Activated T-cell treated with anti-CD3 and anti-CD28 coated beads, Interleukin-2, amount 50 U/mL, for 24 hours (primary cell): ENCODE data around the gene MYLK2.
"Not testable (repeated sequence)": the region's sequence is repeated elsewhere in the genome, so short reads cannot be mapped to it uniquely, and the experiment has no call there.

Experiments used
- DNase-seq: peaks from one replicate; pipeline ENCODE4 v3.0.0-alpha.2; 2020
- H3K27ac Mint-ChIP-seq: 2 replicates; pipeline ENCODE4 v1.8.0; 2020; ENCODE audit warnings: mild to moderate bottlenecking, mixed read lengths
- H3K27me3 Mint-ChIP-seq: 2 replicates; pipeline ENCODE4 v1.8.0; 2020; ENCODE audit warnings: mixed read lengths
- H3K36me3 Mint-ChIP-seq: 2 replicates; pipeline ENCODE4 v1.8.0; 2020; ENCODE audit warnings: low read depth, mixed read lengths
- H3K4me1 Mint-ChIP-seq: 2 replicates; pipeline ENCODE4 v1.8.0; 2020; ENCODE audit warnings: low read depth, mixed read lengths
- H3K4me3 Mint-ChIP-seq: 2 replicates; pipeline ENCODE4 v1.8.0; 2020; ENCODE audit warnings: mild to moderate bottlenecking, moderate library complexity, mixed read lengths
- H3K9me3 Mint-ChIP-seq: 2 replicates; pipeline ENCODE4 v1.8.0; 2020; ENCODE audit warnings: mixed read lengths

The MYLK2 gene

GRCh38 chr20:31808481-31808880, 10.7 kb upstream of the MYLK2 start:
- peaks cover 10% of the 10 kb centered on the region for H3K4me1 Mint-ChIP-seq
- no peak overlapping the region for H3K27ac Mint-ChIP-seq
- no peaks in the 10 kb centered on the region for H3K27me3 Mint-ChIP-seq
- DNase-seq, result no peak
- no peaks in the 10 kb centered on the region for H3K9me3 Mint-ChIP-seq
- H3K4me3 Mint-ChIP-seq, result no peak overlapping the region
- peaks cover 9% of the 10 kb centered on the region for H3K36me3 Mint-ChIP-seq

GRCh38 chr20:31809661-31810060, 9.5 kb upstream of the MYLK2 start:
- H3K36me3 Mint-ChIP-seq, result peaks cover 2% of the 10 kb centered on the region
- H3K9me3 Mint-ChIP-seq, result no peaks in the 10 kb centered on the region
- H3K4me1 Mint-ChIP-seq, result no peaks in the 10 kb centered on the region
- no peak for DNase-seq
- no peak overlapping the region for H3K27ac Mint-ChIP-seq
- no peaks in the 10 kb centered on the region for H3K27me3 Mint-ChIP-seq
- H3K4me3 Mint-ChIP-seq, result no peak overlapping the region

DNA sequence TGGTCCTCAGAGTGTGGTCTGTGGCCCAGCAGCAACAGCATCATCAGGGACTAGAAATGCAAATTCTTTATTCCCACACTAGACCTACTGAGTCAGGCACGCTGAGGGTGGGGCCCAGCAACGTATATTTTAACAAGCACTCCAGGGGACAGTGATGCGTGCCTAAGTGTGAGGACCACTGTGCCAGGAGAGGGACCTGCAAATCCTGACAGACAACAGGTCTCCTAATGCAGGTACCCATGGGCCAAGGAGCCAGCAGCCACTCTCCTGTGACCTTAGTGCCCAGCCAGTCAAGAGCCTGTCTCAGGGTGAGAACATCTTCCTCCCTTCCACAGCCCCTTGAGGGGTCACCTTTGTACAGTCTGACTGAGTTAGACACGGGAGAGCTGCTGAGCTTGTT, 8.0 kb upstream of the MYLK2 start:
- DNase-seq, result no peak
- Mint-ChIP-seq H3K27me3 (no peaks in the 10 kb centered on the region), H3K4me3 (no peak overlapping the region), H3K27ac (no peak overlapping the region), H3K36me3 (no peaks in the 10 kb centered on the region), H3K4me1 (no peaks in the 10 kb centered on the region), H3K9me3 (no peaks in the 10 kb centered on the region)

- Mint-ChIP-seq H3K4me3 (no peak overlapping the region), H3K4me1 (no peaks in the 10 kb centered on the region), H3K36me3 (no peaks in the 10 kb centered on the region), H3K27me3 (no peaks in the 10 kb centered on the region), H3K9me3 (no peaks in the 10 kb centered on the region), H3K27ac (no peak overlapping the region)
- DNase-seq, result no peak
Observed at GRCh38 chr20:31811796-31812728, 7.1 kb upstream of the MYLK2 start.

DNA sequence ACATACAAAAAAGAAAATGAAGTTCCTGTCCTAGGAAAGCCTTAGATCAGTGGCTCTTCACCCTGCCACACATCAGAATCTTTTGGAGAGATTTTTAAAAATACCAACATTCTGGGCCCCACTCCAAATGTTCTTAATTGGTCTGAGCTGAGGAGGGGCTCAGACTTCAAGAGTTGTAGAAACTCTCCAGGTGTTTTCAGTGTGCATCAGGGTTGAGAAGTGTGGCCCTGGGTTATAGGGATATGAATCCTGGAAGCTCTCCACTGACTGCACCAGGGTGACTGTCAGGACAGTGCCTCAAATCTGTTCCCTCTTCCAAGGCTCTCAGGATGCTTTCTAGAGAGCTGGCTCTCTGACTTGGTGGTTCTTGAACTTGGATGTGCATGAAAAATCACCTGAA, 5.5 kb upstream of the MYLK2 start:
- H3K4me3 Mint-ChIP-seq, result no peak overlapping the region

DNA sequence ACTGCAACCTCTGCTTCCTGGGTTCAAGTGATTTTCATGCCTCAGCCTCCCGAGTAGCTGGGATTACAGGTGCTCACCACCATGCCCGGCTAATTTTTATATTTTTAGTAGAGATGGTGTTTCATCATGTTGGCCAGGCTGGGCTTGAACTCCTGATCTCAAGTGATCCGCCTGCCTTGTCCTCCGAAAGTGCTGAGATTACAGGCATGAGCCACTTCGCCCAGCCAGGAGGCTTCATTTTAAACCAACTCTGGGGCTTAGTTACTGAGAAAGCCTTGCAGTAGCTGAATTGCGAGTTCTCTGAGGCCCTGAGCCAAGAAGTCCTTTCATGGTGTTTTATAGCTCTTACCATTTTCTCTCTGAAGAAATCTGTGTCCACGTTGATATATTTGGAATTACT, 5.0 kb upstream of the MYLK2 start:
- H3K4me3 Mint-ChIP-seq, DNase-seq, H3K27ac Mint-ChIP-seq, H3K36me3 Mint-ChIP-seq, H3K27me3 Mint-ChIP-seq, H3K4me1 Mint-ChIP-seq, H3K9me3 Mint-ChIP-seq: not testable (repeated sequence)

More for the DNA sequence above, 5.5 kb upstream of the MYLK2 start:
- Mint-ChIP-seq H3K27me3 (no peaks in the 10 kb centered on the region), H3K4me1 (no peaks in the 10 kb centered on the region), H3K36me3 (no peaks in the 10 kb centered on the region), H3K9me3 (no peaks in the 10 kb centered on the region), H3K27ac (no peak overlapping the region)
- DNase-seq, result no peak

GRCh38 chr20:31815408-31816188, 3.6 kb upstream of the MYLK2 start:
- H3K27me3 Mint-ChIP-seq, result no peaks in the 10 kb centered on the region
- no peaks in the 10 kb centered on the region for H3K36me3 Mint-ChIP-seq
- no peak overlapping the region for H3K27ac Mint-ChIP-seq
- H3K4me3 Mint-ChIP-seq, result no peak overlapping the region
- no peaks in the 10 kb centered on the region for H3K4me1 Mint-ChIP-seq
- no peak for DNase-seq
- H3K9me3 Mint-ChIP-seq, result no peaks in the 10 kb centered on the region

DNA sequence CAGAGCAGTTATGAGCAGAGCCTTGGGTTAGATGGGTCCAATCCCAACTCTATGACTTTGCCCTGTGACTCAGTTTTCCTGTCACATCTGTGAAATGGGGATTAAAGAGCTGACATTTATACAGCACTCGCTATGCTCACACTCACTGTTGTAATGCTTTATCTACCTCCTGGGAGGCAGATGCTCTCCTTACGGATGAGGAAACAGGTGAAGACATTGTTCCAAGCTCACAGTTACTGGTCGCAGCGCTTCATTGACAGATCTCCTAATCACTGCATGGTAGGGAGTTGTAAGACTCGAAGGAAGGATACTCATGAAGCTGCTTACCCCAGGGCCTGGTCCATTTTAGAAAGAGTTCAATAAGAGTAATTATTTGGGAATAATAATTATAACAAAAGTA, 2.9 kb upstream of the MYLK2 start:
- no peak overlapping the region for H3K27ac Mint-ChIP-seq
- no peaks in the 10 kb centered on the region for H3K4me1 Mint-ChIP-seq
- H3K9me3 Mint-ChIP-seq, result no peaks in the 10 kb centered on the region
- no peak for DNase-seq
- H3K4me3 Mint-ChIP-seq, result no peak overlapping the region
- no peaks in the 10 kb centered on the region for H3K27me3 Mint-ChIP-seq
- no peaks in the 10 kb centered on the region for H3K36me3 Mint-ChIP-seq

- Mint-ChIP-seq H3K9me3 (no peaks in the 10 kb centered on the region), H3K4me3 (no peak overlapping the region), H3K36me3 (no peaks in the 10 kb centered on the region), H3K27me3 (no peaks in the 10 kb centered on the region), H3K27ac (no peak overlapping the region), H3K4me1 (no peaks in the 10 kb centered on the region)
- DNase-seq, result no peak
Observed at GRCh38 chr20:31817461-31817860, 1.7 kb upstream of the MYLK2 start.

DNA sequence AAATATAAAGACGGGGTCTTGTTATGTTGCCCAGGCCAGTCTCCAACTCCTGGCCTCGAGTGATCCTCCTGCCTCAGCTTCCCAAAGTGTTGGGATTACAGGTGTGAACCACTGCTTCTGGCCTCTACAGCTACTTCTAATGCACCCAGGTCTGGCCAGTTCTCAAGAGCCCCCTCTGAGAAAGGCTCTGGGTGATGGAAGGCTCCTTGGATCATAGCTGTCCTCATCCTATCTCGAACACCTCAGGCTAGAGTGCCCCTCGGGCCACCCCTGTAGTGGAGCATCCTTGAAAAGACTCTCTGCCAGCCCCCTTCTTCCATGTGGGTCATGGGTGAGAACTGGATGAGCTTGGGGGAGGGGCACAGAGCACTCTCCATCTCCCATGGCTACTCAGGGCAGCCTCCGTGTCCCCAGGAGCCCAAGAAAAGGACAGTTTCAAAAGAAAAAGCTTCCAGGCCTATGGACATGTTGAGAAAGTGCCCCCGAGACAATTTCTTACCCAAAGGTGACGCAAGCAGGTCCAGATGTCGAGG, 714 bp upstream of the MYLK2 start:
- peaks cover 2% of the 10 kb centered on the region for H3K4me1 Mint-ChIP-seq
- no peak overlapping the region for H3K4me3 Mint-ChIP-seq
- H3K9me3 Mint-ChIP-seq, result no peaks in the 10 kb centered on the region
- no peak overlapping the region for H3K27ac Mint-ChIP-seq
- H3K27me3 Mint-ChIP-seq, result no peaks in the 10 kb centered on the region
- DNase-seq, result no peak
- H3K36me3 Mint-ChIP-seq, result no peaks in the 10 kb centered on the region

- Mint-ChIP-seq H3K4me3 (no peak overlapping the region), H3K4me1 (peaks cover 2% of the 10 kb centered on the region), H3K27me3 (no peaks in the 10 kb centered on the region), H3K9me3 (no peaks in the 10 kb centered on the region), H3K36me3 (no peaks in the 10 kb centered on the region), H3K27ac (no peak overlapping the region)
- DNase-seq, result no peak
Observed at GRCh38 chr20:31820228-31820627, 1.1 kb downstream of the MYLK2 start.

GRCh38 chr20:31821427-31821826, 2.3 kb downstream of the MYLK2 start:
- Mint-ChIP-seq H3K27me3 (no peaks in the 10 kb centered on the region), H3K4me3 (no peak overlapping the region), H3K9me3 (no peaks in the 10 kb centered on the region), H3K4me1 (peaks cover 2% of the 10 kb centered on the region), H3K27ac (no peak overlapping the region), H3K36me3 (no peaks in the 10 kb centered on the region)
- DNase-seq, result no peak

DNA sequence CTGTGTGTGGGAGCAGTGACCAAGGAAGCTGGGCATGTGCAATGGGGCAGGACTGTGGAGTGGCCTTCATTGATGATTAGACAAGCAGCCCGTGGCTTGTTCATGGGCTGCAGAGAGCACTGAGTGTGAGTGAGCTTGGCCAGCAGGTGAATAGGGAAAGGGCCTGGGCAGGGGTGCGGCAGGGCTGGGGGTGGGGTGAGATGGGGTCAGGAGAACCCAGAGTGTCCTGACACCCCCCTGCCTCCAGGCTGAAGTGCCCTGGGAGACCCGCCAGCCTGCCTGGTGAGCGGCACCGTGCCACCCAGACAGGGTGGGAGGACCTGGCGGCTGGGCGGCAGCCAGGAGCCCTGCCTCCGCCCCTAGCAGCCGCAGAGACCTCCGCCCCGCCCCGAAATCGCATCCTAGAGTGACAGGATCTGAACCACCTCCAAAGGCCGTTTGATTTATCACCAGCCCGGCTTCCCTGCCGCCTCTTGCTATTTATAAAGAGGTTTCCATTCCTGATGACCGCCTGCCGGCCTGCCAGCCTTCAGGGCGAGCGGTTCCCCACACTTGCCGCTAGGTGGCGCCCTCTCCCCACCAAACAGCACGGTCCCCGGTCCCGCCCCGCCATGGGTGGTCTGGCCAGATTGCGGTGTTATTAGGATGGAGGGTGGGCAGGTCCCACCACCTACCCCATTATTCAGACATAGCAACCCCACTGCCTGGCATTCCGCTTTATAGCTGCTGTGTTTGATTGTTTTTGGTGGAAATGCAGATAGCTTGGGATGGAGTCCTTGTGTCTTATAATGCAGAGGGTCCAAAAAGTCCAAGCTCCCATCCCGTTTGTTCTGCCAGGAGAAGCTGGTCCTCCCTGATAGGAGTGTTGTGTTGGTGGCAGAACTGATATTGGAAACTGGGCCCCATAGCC, 3.5 kb downstream of the MYLK2 start:
- H3K9me3 Mint-ChIP-seq, result no peaks in the 10 kb centered on the region
- DNase-seq, result peak; percentile 88
- peaks cover 2% of the 10 kb centered on the region for H3K4me1 Mint-ChIP-seq
- no peaks in the 10 kb centered on the region for H3K27me3 Mint-ChIP-seq
- no peak overlapping the region for H3K4me3 Mint-ChIP-seq
- no peaks in the 10 kb centered on the region for H3K36me3 Mint-ChIP-seq
- H3K27ac Mint-ChIP-seq, result no peak overlapping the region
